IPS-NIHi7 (cell line): ENCODE results near the gene GPC1.

Experiments
- DNase-seq: peaks from one replicate; pipeline ENCODE4 v3.0.0; 2012; ENCODE audit warnings: mixed read lengths; ENCODE audit errors: extremely low spot score

Gene GPC1

GRCh38 chr2:240412975-240413812 is 22.3 kb upstream of the GPC1 start:
- DNase-seq: no peak

DNA sequence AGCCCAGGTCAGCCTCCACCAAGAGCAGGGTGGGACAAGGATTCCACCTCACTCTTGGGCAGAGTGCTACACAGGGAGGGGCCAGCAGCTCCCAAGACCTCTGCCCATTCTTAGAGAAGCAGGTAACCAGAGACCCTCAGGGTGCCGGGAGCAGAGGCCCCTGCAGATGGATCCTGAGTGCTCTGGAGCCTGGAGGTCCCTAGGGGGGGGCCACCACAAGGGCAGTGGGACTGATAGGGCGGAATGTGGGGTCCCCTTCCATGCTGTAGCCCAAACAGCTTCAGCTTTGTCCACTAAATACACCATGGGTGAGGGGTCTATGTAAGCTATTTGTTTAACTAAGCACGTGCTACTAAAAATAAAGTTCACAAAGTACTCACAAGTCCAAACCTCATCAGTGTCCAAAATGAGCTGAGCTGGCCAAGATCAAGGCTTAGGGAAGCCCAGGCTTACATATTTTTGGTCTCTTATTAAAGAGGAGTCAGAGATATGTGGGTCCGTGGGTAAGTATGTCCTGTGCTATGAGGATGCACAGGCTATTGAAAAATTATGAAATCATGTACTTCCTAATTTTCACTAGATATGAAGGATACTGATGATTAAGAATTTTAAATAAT is 21.5 kb upstream of the GPC1 start:
- DNase-seq: no peak

- no peak for DNase-seq
Observed at GRCh38 chr2:240416821-240417220, 18.6 kb upstream of the GPC1 start.

DNA sequence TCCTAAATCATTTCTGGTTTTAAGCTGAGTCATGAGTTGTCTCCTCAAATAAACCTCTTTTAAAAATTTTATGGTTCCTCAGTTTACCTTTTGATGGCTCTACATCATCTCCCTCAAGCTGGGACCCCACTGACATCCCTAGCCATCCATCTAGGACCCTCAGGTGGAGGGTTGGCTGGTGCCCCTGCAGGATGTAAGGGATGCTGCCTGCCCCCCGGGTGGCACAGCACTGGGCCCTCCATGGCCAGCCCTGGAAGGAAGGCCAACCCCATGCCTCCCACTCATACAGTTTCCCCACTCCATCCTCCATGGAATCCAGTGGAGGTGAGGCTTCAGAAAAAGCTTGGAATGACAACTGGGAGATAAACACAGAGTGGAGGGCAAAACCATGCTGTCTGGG is 17.2 kb upstream of the GPC1 start:
- no peak for DNase-seq

- DNase-seq: no peak
Observed at GRCh38 chr2:240419271-240419670, 16.2 kb upstream of the GPC1 start.

DNA sequence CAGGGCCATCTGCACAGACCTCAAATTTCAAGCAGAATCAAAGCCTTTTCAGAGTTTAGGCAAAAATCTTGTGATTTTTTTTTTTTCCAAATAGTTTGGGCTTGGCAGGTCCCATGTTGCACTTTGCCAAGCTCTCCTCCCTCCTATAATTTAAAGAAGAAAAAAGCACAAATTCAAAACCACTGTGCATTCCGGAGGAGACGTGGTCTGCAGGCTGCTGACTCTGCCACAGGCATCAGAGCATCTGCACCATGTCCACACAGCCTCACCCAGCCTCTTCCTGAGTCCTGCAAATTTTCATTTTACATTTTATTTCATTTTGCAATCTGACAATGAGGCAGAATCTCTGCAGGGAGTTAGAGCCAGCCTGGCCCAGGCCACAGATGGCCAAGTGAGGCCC is 15.7 kb upstream of the GPC1 start:
- DNase-seq: no peak

DNA sequence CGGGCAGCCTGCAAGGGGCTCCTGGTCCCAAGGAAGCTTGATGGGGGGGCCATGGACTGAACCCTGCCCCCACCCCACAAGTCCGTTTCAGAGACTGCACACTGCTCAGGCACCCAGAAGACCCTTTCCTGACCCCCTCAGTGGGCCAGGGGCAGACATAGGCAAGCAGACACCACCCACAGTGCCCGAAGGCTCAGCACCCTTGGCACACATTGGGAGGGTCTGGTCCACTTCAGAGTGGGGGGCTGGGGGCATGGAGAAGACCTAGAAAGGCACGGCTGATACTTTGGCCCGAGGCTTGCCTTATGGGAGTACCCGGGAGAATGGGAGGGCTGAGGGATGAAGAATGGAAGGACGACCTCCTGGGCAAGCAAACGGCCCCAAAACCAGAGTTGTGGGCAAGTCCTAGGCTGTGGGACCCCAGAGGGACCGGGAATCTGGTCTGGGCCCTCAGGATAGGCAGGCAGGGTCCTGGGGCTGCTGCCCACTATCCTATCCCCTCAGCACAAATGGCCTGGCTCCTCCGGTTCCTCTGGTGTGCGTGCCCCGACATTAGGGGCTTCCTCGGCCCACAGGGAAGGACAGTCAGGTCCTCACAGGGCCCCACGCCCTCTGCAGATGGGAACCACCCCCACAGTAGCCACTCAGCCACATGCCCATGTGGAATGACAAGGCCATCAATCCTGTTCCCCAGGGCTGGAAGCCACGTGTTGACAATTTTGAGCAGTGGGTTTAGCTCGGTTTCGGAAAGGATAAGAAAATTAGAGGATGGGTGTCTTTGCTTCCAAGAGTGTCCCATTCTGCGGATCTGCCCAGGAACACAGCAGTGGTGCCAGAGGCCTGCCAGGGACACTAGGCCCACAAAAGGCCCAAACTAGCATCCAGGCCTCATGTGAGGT is 15.0 kb upstream of the GPC1 start:
- no peak for DNase-seq

- no peak for DNase-seq
Observed at GRCh38 chr2:240421381-240421780, 14.1 kb upstream of the GPC1 start.

DNA sequence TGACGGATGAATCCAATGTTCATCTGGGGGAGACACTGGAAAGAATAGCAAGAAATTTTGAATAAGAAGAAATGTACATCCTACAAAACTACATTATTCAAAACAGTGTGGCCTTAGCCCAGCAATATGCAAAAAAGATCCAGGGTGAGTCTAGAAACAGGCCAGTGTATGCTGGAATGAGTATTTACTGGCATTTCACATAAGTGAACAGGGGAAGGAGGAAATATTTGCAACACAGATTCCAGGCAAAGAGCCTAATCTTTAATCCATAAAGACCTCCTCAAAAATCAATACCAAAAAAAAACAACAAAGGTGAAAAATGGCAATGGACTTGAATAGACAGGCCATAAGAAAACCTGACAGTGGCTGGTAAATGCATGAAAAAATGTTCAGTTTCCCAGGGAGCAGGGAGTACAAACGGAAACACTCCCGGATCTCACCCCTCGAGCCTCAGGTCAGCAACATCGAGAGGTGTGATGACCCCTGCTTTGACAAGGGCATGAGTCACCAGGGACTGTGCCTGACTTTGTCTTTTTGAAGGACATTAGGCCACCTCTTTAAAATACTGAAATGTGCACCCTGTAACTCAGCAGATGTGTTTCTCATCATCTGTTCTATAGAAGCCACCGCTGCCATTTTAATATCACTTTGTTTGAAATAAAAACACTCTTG is 12.7 kb upstream of the GPC1 start:
- DNase-seq: no peak

DNA sequence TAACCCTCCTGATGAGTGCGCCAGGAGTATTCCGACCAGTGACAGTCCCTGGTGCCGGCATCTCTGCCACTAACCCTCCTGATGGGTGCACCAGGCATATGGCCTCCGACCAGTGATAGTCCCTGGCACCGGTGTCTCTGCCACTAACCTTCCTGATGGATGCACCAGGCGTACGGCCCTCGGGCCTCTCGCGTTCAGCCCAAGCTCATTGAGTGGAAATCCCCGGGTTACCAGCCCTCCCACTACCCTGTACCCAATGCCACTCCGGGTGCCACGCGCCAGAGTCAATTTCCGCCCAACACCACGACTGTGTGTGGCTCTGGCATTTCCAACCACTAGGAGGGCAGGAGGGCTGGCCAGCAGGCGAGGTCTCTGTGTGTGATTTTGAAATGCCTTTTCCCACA is 11.7 kb upstream of the GPC1 start:
- DNase-seq: no peak

GRCh38 chr2:240424341-240425235 is 10.9 kb upstream of the GPC1 start:
- DNase-seq: no peak

DNA sequence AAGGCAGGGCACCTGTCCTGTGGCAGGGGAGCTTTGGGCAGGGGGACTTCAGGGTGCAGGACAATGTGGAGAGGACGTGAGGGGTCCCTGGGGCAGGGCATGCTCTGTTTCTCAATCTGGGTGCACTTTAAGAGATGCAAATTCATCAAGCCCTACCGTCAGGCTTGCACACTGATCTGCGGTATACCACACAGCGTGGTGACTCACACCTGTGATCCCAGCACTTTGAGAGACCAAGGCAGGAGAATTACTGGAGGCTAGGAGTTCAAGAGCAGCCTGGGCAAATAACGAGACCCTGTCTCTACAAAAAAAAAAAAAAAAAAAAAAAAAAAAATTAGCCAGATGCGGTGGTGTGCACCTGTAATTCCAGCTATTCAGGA is 10.2 kb upstream of the GPC1 start:
- no peak for DNase-seq

- no peak for DNase-seq
Observed at GRCh38 chr2:240425697-240426096, 9.8 kb upstream of the GPC1 start.

DNA sequence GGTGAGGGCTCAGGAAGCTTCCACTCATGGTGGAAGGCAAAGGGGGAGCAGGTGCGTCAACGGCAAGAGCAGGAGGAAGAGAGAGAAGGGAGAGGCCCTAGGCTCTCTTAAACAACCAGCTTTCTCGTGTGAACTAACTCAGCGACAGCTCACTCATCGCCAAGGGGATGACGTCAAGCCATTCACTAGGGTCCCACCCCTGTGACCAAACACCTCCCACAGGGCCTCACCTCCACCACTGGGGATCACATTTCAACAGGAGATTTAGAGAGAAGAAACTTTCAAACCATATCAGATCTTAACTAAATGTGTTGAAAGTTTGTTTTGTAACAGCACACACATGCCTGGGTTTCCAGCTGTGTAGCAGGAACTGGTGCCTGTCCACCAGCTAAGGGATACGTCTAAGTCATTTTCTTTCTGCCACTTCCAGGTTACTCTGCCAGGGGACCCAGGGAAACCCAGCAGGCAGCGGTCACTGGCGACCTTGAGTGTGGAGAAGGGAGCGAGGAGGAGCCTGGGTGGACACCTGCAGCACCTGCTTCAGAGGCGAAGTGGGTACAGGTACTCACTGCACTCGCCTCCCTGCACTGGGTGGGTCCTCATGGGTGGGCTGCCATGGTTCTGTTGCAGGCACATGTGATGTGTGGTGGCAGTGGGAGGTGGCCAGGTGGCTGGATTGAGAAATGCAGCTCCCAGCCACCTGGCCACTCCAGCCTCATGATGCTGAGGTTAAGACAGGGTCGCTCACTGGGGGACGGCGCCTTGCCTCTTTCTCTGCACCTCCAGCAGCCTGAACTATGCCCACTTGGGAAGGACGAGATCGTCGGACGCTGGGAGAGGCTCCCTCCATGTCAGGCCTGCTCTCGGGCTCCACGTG is 8.4 kb upstream of the GPC1 start:
- no peak for DNase-seq

DNA sequence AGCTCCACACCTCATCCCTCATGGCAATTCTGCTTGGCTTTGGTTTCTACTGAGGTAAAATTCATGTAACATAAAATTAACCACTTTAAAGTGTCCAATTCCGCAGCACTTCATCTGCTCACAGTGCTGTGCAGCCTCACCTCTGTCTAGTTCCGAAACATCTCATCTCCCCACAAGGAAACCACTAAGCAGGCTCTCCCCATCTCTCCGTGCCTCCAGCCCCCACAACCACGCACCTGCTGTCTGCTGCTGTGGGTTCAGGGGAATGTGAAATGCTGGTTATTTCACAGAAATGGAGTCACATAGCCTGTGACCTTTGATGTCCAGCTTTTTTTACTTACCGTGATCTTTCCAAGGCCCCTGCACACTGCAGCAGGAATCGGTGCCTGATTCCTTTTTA is 7.7 kb upstream of the GPC1 start:
- no peak for DNase-seq

GRCh38 chr2:240428245-240428644 is 7.2 kb upstream of the GPC1 start:
- DNase-seq: no peak

GRCh38 chr2:240429341-240429871 is 6.1 kb upstream of the GPC1 start:
- no peak for DNase-seq

DNA sequence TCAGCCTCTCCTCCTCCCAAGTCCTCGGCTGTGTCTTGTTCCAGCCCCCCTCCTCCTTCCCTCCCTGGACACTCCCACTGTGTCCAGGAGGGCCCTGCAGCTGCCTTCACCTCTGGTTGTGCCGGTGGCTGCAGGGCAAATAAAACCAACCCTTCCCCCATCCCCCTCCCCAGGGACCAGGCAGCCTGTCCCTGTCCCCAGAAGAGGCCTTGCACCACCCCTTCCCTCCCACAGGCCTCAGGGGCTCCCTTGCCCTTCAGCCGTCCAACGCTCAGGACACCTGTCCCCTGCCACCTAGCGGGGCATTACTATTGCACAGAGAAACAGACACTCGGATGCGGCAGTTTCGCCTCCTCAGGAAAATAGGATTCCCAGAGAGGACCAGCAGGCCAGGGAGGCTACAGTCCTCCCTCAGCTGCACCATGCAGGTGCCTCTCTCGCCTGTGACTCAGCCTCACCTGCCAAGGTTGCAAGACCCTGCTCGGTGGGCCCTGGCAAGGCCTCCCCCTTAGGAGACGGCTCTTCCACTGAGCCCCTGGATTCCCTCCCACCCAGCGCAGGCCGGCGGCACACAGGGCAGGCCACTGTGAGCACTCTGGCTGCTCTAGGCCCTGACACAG is 5.5 kb upstream of the GPC1 start:
- DNase-seq: no peak

DNA sequence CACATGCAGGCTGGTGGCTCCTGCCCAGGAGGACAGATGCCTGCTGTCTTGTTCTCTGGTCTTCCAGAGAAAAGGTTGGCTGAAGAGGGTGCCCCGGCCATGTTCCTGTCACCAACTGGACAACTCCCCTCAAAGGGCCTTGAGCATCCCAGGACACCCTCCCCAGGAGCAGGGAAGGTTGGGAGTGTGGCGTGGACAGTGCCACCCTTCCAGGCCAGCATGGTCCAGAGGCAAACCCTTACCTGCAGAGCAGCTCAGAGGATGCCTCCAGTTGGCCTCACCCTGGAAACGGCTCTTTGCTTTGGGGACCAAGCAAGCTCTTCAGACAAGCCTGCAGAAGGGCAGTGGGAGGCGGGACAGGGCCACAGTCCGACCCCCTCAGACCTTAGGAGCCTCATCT is 4.9 kb upstream of the GPC1 start:
- DNase-seq: no peak
